Measurements from ENCODE around the gene SHOX.

Gene SHOX

GRCh38 chrX:629230-630006 lies 1.2 kb upstream of the SHOX start:
- no peaks in the 10 kb centered on the region for H3K36me3 ChIP-seq (ENCODE audit: control insufficient read depth in 2 of 2, insufficient read depth in 2 of 2, low read length in 2 of 2)
- H3K4me1 ChIP-seq (ENCODE audit: control insufficient read depth in 2 of 2, insufficient read depth in 2 of 2, low read length in 2 of 2): no peaks in the 10 kb centered on the region
- no peak overlapping the region for H3K9ac ChIP-seq (ENCODE audit: low read depth in 1 of 2, low read length in 2 of 2)
- no peaks in the 10 kb centered on the region for H3K9me3 ChIP-seq (ENCODE audit: control insufficient read depth in 2 of 2, low read length in 2 of 2)
- no peak overlapping the region for H3K27ac ChIP-seq (ENCODE audit: low read depth in 2 of 2, low read length in 2 of 2)
- H3K27me3 ChIP-seq (ENCODE audit: control insufficient read depth in 2 of 2, insufficient read depth in 2 of 2, low read length in 2 of 2): peaks cover 7 to 28% of the 10 kb centered on the region in 2 donors
- H3K4me3 ChIP-seq (ENCODE audit: low read length in 2 of 2): no peak overlapping the region

GRCh38 chrX:630007-630611 lies 482 bp upstream of the SHOX start:
- Histone ChIP-seq H3K27me3 (ENCODE audit: control insufficient read depth in 2 of 2, insufficient read depth in 2 of 2, low read length in 2 of 2) (peaks cover 7 to 33% of the 10 kb centered on the region in 2 donors), H3K4me3 (ENCODE audit: low read length in 2 of 2) (no peak overlapping the region)

GRCh38 chrX:631802-632365 lies 1.3 kb downstream of the SHOX start:
- Histone ChIP-seq H3K27me3 (ENCODE audit: control insufficient read depth in 2 of 2, insufficient read depth in 2 of 2, low read length in 2 of 2) (peaks cover 13 to 41% of the 10 kb centered on the region in 2 donors), H3K27ac (ENCODE audit: low read depth in 2 of 2, low read length in 2 of 2) (no peak overlapping the region), H3K9me3 (ENCODE audit: control insufficient read depth in 2 of 2, low read length in 2 of 2) (no peaks in the 10 kb centered on the region), H3K9ac (ENCODE audit: low read depth in 1 of 2, low read length in 2 of 2) (no peak overlapping the region), H3K4me3 (ENCODE audit: low read length in 2 of 2) (no peak overlapping the region), H3K4me1 (ENCODE audit: control insufficient read depth in 2 of 2, insufficient read depth in 2 of 2, low read length in 2 of 2) (no peaks in the 10 kb centered on the region), H3K36me3 (ENCODE audit: control insufficient read depth in 2 of 2, insufficient read depth in 2 of 2, low read length in 2 of 2) (no peaks in the 10 kb centered on the region)

More at GRCh38 chrX:630007-630611, 482 bp upstream of the SHOX start:
- H3K9me3 ChIP-seq (ENCODE audit: control insufficient read depth in 2 of 2, low read length in 2 of 2): no peaks in the 10 kb centered on the region
- no peak overlapping the region for H3K9ac ChIP-seq (ENCODE audit: low read depth in 1 of 2, low read length in 2 of 2)
- no peaks in the 10 kb centered on the region for H3K4me1 ChIP-seq (ENCODE audit: control insufficient read depth in 2 of 2, insufficient read depth in 2 of 2, low read length in 2 of 2)
- no peaks in the 10 kb centered on the region for H3K36me3 ChIP-seq (ENCODE audit: control insufficient read depth in 2 of 2, insufficient read depth in 2 of 2, low read length in 2 of 2)
- no peak overlapping the region for H3K27ac ChIP-seq (ENCODE audit: low read depth in 2 of 2, low read length in 2 of 2)

- no peaks in the 10 kb centered on the region for H3K4me1 ChIP-seq (ENCODE audit: control insufficient read depth in 2 of 2, insufficient read depth in 2 of 2, low read length in 2 of 2)
- H3K36me3 ChIP-seq (ENCODE audit: control insufficient read depth in 2 of 2, insufficient read depth in 2 of 2, low read length in 2 of 2): no peaks in the 10 kb centered on the region
- no peak overlapping the region for H3K4me3 ChIP-seq (ENCODE audit: low read length in 2 of 2)
- no peak overlapping the region for H3K9ac ChIP-seq (ENCODE audit: low read depth in 1 of 2, low read length in 2 of 2)
- H3K9me3 ChIP-seq (ENCODE audit: control insufficient read depth in 2 of 2, low read length in 2 of 2): no peaks in the 10 kb centered on the region
- peaks cover 13 to 45% of the 10 kb centered on the region in 2 donors for H3K27me3 ChIP-seq (ENCODE audit: control insufficient read depth in 2 of 2, insufficient read depth in 2 of 2, low read length in 2 of 2)
- no peak overlapping the region for H3K27ac ChIP-seq (ENCODE audit: low read depth in 2 of 2, low read length in 2 of 2)
Observed at GRCh38 chrX:632366-633042, 1.9 kb downstream of the SHOX start.

- Histone ChIP-seq H3K9me3 (ENCODE audit: control insufficient read depth in 2 of 2, low read length in 2 of 2) (no peaks in the 10 kb centered on the region), H3K36me3 (ENCODE audit: control insufficient read depth in 2 of 2, insufficient read depth in 2 of 2, low read length in 2 of 2) (no peaks in the 10 kb centered on the region), H3K9ac (ENCODE audit: low read depth in 1 of 2, low read length in 2 of 2) (no peak overlapping the region), H3K4me1 (ENCODE audit: control insufficient read depth in 2 of 2, insufficient read depth in 2 of 2, low read length in 2 of 2) (peaks cover 0 to 2% of the 10 kb centered on the region in 2 donors), H3K27me3 (ENCODE audit: control insufficient read depth in 2 of 2, insufficient read depth in 2 of 2, low read length in 2 of 2) (peaks cover 14 to 51% of the 10 kb centered on the region in 2 donors), H3K27ac (ENCODE audit: low read depth in 2 of 2, low read length in 2 of 2) (no peak overlapping the region), H3K4me3 (ENCODE audit: low read length in 2 of 2) (no peak overlapping the region)
Observed at GRCh38 chrX:633043-633984, 2.7 kb downstream of the SHOX start.

GRCh38 chrX:633985-634958 lies 3.7 kb downstream of the SHOX start:
- no peak overlapping the region for H3K27ac ChIP-seq (ENCODE audit: low read depth in 2 of 2, low read length in 2 of 2)
- no peak overlapping the region for H3K4me3 ChIP-seq (ENCODE audit: low read length in 2 of 2)
- peaks cover 18 to 50% of the 10 kb centered on the region in 2 donors for H3K27me3 ChIP-seq (ENCODE audit: control insufficient read depth in 2 of 2, insufficient read depth in 2 of 2, low read length in 2 of 2)

GRCh38 chrX:635428-636090 lies 5.0 kb downstream of the SHOX start:
- H3K27ac ChIP-seq (ENCODE audit: low read depth in 2 of 2, low read length in 2 of 2): no peak overlapping the region
- peaks cover 21 to 46% of the 10 kb centered on the region in 2 donors for H3K27me3 ChIP-seq (ENCODE audit: control insufficient read depth in 2 of 2, insufficient read depth in 2 of 2, low read length in 2 of 2)
- peaks cover 0 to 2% of the 10 kb centered on the region in 2 donors for H3K4me1 ChIP-seq (ENCODE audit: control insufficient read depth in 2 of 2, insufficient read depth in 2 of 2, low read length in 2 of 2)
- H3K36me3 ChIP-seq (ENCODE audit: control insufficient read depth in 2 of 2, insufficient read depth in 2 of 2, low read length in 2 of 2): no peaks in the 10 kb centered on the region
- no peak overlapping the region for H3K4me3 ChIP-seq (ENCODE audit: low read length in 2 of 2)
- no peak overlapping the region for H3K9ac ChIP-seq (ENCODE audit: low read depth in 1 of 2, low read length in 2 of 2)
- H3K9me3 ChIP-seq (ENCODE audit: control insufficient read depth in 2 of 2, low read length in 2 of 2): no peaks in the 10 kb centered on the region

More at GRCh38 chrX:633985-634958, 3.7 kb downstream of the SHOX start:
- Histone ChIP-seq H3K9me3 (ENCODE audit: control insufficient read depth in 2 of 2, low read length in 2 of 2) (no peaks in the 10 kb centered on the region), H3K4me1 (ENCODE audit: control insufficient read depth in 2 of 2, insufficient read depth in 2 of 2, low read length in 2 of 2) (peaks cover 0 to 2% of the 10 kb centered on the region in 2 donors), H3K9ac (ENCODE audit: low read depth in 1 of 2, low read length in 2 of 2) (no peak overlapping the region), H3K36me3 (ENCODE audit: control insufficient read depth in 2 of 2, insufficient read depth in 2 of 2, low read length in 2 of 2) (no peaks in the 10 kb centered on the region)

- Histone ChIP-seq H3K27ac (ENCODE audit: low read depth in 2 of 2, low read length in 2 of 2) (no peak overlapping the region), H3K36me3 (ENCODE audit: control insufficient read depth in 2 of 2, insufficient read depth in 2 of 2, low read length in 2 of 2) (no peaks in the 10 kb centered on the region), H3K9ac (ENCODE audit: low read depth in 1 of 2, low read length in 2 of 2) (no peak overlapping the region), H3K4me3 (ENCODE audit: low read length in 2 of 2) (no peak overlapping the region), H3K27me3 (ENCODE audit: control insufficient read depth in 2 of 2, insufficient read depth in 2 of 2, low read length in 2 of 2) (peaks cover 21 to 45% of the 10 kb centered on the region in 2 donors), H3K9me3 (ENCODE audit: control insufficient read depth in 2 of 2, low read length in 2 of 2) (no peaks in the 10 kb centered on the region), H3K4me1 (ENCODE audit: control insufficient read depth in 2 of 2, insufficient read depth in 2 of 2, low read length in 2 of 2) (peaks cover 0 to 2% of the 10 kb centered on the region in 2 donors)
Observed at GRCh38 chrX:636981-637659, 6.5 kb downstream of the SHOX start.
